Left lobe of liver (tissue), 2 donors: ENCODE measurements around the gene SHISA7. TPM values are rescaled to one million over a fixed set of nuclear protein-coding genes. Genes with fewer than 3 reads are reported as not detected.
A peak's percentile ranks its signal among the peaks of the same experiment; 100 is the strongest.

Experiments
- ATAC-seq: fragments of 200-7000 bp; cut with Tn5 transposase; one replicate; pipeline ENCODE4 v1.9.1; 2020; ENCODE audit warnings: mild to moderate bottlenecking, moderate library complexity
- DNase-seq: peaks from one replicate; pipeline ENCODE4 v3.0.0-alpha.2; 2020; ENCODE audit warnings: low spot score
- total RNA-seq: library from RNA; stranded (reverse); gene quantifications from one replicate; pipeline ENCODE4 v1.2.1, GENCODE V29; 2021
- donor health status: DM: no; HTN: no; CAD: no; lungs with moderate emphysema.
- donor health status: DM: no; HTN: yes; CAD: no.

SHISA7 gene
- total RNA-seq, result not detected

DNA sequence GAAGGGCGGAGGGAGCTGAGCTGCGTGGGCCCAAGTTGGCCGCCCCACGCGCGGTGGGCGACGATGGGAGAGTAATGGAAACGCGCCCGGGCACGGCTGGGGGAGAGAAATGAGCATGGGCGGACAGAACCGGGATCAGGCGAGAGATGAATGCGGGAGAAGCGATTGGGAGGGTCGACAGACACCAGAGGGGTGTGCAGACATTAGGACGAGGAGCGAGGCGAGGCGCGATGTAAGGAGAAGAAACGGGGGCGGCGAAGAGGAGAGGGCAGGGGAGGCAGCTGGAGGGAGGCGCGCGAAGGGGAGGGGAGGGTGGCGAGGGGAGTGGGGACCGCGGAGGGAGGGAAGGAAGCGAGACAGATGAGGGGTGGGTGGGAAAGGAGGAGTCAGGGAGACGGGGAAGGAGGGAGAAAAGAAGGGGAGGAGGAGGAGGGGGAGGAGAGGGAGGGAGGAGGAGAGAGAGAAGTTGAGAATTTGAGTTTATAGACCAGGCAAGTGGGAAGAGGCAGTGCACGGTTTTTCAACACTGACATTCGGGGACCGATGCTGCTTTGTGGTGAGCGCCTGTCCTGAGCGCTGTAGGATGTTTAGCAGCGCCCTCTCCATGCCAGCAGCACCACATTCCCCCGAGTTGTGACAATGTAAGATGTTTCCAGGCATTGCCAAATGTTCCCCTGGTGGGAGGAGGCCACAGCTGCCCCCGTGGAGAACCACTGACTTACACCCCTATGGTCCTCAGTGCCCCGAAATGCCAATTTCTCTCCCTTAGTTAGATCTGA, at the start of gene SHISA7:
SHISA7 (minus strand) TSS at position 256 of the 779 bp plus-strand sequence. CDS start 437 bp downstream, outside the sequence.
- no peak for DNase-seq
- ATAC-seq, result no peak

DNA sequence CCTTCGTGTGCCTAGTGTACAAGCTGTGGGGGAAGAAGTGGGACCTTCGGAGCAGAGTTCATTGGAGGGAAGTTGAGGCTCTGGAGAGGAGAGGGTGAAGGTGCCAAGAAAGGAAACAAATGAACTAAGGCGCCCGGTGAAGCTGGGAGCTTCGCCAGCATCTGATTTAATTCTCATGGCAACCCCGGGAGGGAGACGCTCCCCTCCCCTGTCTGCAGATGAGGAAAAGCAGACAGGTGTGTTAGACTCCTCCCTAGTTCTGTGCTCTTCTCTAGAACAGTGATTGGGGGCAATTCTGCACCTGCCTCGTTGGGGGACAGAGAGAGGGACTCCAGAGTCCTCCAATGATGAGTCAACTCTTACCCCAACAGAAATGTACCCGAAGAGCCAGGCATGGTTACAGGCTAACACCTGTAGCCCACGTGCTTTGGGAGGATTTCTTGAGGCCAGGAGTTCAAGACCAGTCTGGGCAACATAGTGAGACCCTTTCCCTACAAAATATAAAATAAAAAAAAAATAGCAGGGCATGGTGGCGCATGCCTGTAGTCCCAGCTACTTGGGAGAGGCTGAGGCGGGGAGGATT, 49.4 kb upstream of the SHISA7 start:
- DNase-seq (no peak), ATAC-seq (no peak)

DNA sequence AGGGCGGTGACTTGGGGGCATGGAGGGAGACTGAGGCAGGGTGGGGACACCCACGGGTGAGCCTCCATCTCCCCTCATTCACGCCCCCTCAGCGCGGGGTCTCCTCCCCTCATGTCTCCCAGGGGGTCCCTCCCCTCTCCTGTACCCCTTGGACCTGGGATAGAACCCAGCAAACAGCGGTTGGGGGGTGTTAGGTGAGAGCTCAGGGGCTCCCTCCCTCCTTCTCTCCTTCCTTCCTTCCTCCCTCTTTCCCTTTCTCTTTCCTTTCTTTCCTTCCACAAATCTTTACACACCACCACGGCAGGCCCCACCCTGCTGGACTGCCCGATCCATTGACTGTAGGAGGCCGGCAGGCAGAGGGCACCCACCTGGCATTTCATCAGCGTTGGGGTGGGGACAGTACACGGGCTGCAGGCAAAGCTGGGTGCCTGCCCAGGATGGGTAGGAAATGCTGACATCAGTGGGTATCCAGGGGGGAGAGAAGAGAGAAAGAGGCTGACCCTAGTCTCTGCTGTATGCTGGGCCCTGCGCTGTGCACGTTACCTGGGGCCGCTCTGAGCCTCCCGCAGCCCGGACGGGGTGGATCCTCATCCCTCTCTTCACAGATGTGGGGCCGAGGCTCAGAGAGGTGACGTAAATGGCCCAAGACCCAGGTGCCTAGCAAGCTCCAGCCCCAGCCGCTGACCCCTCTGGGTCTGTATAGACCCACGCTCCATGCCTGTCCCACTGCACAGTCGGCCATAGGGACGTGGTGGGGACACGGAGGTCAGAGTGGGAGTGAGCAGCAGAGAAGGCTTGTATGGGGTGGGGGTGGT, 48.7 kb upstream of the SHISA7 start:
- no peak for ATAC-seq
- DNase-seq, result no peak

DNA sequence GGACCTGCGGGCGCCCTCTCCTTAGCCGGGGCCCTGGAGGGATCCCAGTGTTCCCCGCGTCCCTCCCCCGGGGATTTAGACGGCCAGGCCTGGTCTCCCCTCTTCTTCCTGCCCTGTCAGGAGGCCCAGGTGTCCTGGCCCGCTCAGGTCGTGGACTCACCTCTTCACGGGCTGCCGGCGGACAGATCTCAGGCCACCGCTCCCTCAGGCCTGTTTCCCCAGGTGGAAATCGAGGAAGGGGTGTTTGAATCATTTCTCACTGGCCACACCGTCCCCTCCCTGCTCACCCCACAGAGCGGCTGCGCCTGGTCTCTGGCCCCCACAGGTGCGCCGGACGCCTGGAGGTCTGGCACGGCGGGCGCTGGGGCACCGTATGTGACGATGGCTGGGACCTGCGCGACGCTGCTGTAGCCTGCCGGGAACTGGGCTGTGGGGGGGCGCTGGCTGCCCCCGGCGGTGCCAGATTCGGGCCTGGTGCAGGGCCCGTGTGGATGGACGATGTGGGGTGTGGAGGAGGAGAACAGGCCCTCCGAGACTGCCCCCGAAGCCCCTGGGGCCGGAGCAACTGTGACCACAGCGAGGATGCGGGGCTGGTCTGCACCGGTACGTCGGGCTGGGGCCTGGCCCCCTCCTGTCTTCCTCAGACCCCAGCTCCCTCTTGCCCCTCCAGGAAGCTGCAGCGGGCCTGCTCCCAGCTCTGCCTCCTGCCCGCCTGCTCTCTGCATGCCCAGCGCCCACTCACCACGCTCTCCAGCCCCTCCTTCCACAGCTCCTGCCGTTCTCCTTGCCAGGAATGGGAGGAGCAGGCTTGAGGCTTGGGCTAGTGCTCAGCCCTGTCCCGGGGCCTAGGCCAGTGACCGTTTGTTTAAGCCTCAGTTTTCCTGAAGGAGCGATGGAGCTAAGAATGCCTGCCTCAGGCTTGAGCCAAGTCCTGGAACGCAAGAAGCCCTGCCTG, 47.7 kb upstream of the SHISA7 start:
- DNase-seq, result no peak
- ATAC-seq, result no peak

DNA sequence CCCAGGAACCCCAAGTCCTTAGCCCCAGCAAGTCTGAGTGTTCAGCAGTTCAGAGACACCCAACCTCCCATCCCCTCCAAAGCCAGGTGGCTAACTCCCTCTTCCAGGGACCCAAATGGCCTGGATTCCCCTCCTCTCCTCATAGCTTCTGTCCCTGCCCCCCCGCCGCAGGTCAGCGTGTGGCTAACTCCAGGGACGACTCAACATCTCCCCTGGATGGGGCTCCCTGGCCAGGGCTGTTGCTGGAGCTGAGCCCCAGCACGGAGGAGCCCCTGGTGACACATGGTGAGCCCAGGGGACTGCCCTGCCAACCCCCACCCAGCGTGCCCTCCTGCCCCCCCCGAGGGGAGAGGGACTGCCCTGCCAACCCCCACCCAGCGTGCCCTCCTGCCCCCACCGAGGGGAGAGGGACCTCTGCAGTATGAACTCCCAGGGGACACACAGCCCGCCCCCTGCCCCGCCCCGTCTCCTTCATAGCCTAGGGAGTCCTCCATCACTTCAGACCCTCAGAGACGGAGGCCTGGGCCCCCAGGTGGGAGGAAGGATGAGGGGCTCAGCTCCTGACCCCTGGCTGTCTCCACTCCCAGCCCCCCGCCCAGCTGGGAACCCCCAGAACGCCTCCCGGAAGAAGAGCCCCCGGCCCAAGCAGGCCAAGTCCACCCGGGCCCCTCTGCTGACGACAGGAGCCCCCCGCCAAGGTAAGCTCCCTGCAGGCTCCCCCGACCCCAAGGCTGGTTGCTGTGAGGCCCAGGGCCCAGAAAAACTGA, 46.8 kb upstream of the SHISA7 start:
- DNase-seq (no peak), ATAC-seq (no peak)

DNA sequence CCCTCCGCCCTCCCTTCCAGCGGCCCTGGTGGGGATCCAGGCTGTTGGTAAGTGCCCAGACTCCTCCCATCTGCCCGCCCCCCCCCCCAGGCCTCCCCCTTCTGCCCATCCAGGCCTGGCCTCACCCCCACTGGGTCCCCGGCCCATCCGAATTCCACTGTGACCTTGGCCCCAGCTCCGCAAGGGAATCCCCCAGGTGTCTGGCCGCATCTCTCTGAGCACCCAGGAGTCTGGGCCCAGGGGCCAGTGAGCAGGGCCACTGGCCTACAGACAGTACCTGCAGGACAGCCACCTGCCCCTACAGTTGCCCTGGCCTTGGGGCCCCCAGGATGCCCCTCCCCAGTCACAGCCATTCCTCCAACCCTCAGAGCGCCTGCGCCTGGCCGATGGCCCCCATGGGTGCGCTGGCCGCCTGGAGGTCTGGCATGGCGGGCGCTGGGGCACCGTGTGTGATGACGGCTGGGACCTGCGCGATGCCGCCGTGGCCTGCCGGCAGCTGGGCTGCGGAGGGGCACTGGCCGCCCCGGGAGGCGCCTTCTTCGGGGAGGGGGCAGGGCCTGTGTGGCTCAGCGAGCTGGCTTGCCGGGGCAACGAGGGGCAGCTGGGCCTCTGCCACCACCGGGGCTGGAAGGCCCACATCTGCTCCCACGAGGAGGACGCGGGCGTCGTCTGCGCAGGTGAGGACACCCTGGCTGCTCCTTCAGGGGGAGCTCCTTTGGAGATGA, 46.0 kb upstream of the SHISA7 start:
- no peak for DNase-seq
- no peak for ATAC-seq

DNA sequence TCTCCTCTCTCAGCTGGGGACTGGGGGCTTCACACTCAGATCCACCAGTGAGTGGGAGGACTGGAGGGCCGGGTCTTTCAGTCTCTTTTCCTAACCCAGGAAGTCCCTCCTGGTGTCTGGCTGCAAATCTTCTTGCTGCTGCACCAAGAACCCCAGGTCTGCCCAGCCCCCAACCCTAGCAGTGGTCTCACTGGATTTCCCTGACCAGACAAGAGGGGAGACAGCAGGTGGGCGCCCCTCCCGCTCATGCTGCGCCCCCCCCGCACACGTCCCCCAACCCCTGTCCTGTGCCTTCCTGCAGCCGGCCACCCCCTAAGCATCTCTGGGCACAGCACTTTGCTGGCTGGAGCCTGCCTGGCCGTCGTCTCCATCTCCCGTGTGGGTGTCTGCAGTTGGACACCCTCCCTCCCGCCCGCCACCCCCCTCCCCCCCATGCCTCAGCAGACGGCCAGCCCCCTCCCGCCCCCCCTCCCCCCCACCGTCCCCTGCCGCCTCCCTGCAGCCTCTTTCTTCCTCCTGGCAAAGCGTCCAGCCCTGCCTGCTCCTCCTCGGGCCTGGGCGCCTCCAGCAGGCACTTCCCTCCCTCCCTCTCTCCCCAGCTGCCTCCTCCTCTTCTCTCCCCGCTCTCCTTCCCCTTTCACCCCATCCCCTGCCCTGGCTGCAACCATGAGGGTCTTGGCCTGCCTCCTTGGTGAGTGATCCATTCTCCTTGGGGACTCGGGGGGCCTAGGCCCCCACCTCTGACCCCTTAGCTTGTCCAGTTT, 45.0 kb upstream of the SHISA7 start, which contains the start of gene SSC5D:
SSC5D (plus strand) TSS at position 513 of the 764 bp plus-strand sequence; CDS start at position 667, 154 bp downstream.
- ATAC-seq (no peak), DNase-seq (no peak)

DNA sequence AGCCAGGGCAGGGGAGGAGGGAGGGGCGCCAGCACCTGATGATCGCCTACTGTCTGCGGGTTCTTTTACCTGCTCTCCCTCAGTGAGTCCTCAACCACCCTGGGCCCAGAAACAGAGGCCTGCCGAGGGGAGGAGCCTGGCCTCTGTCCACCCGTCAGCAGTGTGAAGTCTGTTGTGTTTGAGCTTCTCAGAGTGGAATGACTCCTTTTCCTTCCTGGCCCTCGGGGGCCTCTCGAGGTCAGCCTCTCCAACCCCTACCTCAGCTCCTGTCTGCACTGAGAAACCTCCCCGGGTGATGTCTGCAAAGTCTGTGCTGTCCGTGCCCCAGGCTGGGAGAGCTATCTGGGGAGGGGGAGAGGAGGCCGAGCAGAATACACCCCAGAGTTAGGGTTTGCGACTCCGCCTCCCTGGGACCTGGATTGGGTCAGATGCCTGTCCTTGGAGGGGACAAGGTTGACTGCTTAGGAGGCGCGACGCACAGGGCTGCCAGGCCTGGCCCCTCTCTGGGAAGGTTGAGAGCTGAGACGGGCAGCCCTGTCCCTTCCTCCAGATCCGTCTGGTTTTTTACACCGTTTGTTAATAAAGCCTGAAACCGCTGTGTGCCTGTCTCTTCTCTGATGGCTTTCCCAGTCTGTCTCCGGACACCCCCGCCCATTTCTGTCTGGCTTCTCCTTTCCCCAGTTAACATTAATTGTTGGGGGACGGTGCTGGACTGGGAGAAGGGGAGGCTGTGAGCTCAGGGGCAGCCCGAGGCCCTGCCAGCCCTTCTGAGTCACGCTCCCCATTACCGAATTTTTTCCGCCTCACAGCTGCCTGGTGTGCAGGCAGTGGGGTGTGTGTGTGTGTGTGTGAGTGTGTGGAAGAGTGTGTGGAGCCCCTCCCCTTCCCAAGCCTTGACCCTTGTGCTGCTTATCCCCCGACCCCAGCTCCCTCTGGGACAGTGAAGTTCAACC, 44.1 kb upstream of the SHISA7 start:
- ATAC-seq (peak; percentile 19), DNase-seq (no peak)

DNA sequence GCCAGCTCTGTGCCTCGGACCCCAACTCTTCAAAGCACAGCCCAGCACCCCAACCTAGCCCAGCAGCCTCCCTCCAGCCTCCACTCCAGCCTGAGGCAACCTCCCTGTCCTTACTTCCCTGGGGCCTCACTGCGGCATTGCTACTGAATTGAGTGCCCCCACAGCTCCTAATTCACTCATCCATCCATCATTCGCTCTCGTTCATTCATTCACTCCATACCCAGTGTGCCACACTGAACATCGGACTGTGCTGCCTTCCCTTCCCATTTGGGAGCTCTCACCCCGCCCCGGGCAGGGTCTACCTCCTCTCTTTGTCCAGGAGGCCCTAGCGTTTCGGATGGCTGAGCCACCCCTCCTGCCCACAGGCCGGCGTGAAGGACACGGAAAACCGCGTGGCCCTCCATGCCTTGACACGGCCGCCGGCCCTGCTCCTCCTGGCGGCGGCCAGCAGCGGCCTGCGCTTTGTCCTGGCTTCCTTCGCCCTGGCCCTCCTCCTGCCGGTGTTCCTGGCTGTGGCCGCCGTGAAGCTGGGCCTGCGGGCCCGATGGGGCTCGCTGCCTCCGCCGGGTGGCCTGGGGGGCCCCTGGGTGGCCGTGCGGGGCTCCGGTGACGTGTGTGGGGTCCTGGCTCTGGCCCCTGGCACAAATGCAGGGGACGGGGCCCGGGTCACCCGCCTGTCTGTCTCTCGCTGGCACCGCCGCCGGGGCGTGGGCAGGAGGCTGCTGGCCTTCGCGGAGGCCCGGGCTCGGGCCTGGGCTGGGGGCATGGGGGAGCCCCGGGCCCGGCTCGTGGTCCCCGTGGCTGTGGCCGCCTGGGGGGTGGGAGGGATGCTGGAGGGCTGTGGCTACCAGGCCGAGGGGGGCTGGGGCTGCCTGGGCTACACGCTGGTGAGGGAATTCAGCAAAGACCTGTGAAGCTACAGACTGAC, 43.2 kb upstream of the SHISA7 start:
- no peak for DNase-seq
- ATAC-seq, result no peak

DNA sequence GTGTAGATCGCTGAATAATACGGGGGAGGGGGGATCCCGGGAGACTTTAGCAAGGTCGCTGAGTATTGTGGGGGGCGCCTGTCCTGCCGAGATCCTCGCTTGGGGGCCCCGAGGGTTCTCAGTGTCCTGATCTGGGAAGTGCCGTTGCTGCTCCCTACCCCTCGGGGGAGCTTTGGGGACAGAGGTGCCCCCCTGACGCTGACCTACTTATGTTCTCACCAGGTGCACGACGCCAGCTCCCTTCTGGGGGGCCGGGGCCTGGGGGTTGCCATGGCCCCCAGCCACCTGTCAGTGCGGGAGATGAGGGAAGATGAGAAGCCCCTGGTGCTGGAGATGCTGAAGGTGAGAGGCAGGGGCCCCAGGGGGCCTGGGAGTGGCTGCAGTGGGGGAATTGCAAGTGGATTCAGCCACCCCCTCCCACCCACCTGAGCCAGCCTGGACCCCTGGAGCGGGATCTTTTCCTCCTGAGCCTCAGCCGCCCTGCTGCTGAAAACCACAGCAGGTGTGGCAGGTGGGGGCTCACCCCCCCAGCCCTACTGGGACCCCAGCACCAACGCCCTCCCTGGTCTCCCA, 42.4 kb upstream of the SHISA7 start:
- ATAC-seq, result no peak
- DNase-seq, result no peak

DNA sequence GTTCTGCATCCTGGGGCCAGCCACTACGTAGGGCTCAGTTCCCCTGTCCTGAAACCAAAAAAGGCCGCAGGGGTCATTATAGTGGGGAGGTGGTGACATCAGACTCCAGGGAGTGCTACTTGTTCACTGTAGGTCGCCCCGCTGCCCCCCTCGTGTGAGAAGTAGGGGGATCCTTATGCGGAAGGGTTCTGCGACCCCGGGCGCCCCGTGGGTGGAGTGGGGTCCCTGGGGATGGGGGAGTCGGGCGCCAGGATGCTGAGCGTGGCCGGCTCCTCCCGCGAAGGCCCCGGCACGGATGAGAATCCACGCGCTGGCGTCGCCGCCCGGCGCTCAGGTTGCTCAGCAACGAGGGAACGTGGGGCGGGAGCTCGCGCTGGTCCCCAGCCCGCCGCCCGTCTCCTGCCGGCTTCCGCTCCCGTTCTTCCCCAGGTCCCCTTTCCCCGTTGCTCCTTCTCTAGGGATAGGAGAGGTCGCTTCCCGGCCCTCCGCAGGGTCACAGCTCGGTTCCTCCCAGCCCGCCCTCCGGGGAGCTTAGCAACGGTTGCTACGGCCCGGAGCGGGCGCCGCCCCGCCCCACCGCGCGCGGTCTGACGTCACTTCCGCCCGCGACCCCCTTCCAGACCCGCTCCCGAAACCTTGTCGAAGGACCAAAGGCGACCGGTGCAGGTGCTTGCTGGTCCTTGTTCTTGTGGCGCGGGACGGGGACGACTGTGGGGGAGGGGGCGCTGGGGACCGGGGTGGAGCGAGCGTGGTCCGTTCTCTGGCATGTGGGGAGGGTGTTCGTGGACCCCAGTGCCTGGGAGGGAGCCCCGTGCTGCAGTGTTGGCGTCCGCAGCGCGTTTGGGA, 41.7 kb upstream of the SHISA7 start, which contains the start of gene NAT14:
NAT14 (plus strand) TSS at position 596 of the 846 bp plus-strand sequence. CDS start 521 bp downstream, outside the sequence.
- peak; percentile 30 for ATAC-seq
- no peak for DNase-seq

DNA sequence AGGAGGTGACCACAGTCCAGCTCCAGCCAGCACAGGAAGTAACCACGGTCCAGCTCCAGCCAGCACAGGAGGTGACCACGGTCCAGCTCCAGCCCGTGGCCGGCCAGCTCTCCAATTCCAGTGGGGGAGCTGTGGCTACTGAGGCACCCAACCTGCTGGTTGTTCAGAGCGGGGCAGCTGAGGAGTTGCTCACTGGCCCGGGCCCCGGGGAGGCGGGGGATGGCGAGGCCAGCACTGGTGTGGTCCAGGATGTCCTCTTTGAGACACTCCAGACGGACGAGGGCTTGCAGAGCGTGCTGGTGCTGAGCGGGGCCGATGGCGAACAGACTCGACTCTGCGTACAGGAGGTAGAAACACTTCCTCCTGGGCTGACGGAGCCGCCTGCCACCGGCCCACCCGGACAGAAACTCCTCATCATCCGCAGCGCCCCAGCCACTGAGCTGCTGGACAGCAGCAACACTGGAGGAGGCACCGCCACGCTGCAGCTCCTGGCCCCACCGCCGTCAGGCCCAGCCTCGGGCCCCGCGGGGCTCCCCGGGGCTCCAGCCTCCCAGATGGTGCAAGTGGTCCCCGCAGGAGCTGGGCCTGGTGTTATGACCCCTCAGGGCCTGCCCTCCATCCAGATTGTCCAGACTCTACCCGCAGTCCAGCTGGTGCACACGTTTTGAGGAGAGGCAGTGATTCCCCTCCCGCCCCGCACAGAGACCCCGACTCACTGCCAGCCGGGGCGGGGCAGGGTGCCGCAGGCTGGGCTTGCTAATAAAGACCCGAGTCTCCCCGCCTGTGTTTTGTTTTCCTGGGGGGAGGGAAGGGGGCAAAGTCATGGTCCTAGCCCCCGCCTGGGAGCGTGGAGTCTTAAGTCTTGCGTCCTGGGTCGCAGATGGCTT, 40.8 kb upstream of the SHISA7 start:
- DNase-seq (no peak), ATAC-seq (no peak)

DNA sequence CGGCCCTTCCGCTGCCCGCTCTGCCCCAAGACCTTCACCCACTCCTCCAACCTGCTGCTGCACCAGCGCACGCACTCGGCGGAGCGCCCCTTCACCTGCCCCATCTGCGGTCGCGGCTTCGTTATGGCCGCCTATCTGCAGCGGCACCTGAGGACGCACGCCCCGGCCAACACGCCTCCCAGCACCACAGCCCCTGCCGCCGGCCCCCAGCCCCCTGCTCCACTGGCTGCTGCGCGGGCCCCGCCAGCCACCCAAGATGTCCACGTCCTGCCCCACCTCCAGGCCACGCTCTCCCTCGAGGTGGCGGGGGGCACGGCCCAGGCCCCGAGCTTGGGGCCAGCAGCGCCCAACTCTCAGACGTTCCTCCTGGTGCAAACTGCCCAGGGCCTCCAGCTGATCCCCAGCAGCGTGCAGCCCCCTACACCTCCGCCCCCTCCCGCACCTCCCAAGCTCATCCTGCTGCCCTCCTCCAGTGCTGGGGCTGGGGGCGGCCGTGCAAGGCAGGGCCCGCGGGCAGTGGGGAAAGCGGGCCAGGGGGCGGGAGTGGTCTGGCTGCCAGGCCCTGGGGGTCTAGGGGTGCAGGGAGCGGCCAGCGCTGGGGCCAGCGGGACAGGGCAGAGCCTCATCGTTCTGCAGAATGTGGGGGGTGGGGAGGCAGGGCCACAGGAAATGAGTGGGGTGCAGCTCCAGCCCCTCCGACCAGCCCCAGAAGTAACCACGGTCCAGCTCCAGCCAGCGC, 40.0 kb upstream of the SHISA7 start:
- no peak for DNase-seq
- no peak for ATAC-seq
